Loucy (cell line): ENCODE results near the gene BRS3.

Experiments
- H2AFZ ChIP-seq: fragments of 200-600 bp; sonication (generic); 2 replicates; pipeline ENCODE4 v1.6.0; 2016; ENCODE audit warnings: antibody characterized with exemption, mild to moderate bottlenecking, low read length, moderate library complexity
- H3F3A ChIP-seq: fragments of 200-600 bp; 2 replicates; pipeline ENCODE4 v1.6.0; 2016; ENCODE audit warnings: antibody characterized with exemption, low read depth, mild to moderate bottlenecking
- H3K27me3 ChIP-seq: fragments of 200-600 bp; sonication (generic); 2 replicates; pipeline ENCODE4 v1.6.1; 2014; ENCODE audit warnings: low read length, mild to moderate bottlenecking; ENCODE audit not compliant: insufficient read depth, poor library complexity, severe bottlenecking
- H3K36me3 ChIP-seq: fragments of 200-600 bp; sonication (generic); 2 replicates; pipeline ENCODE4 v1.6.1; 2016; ENCODE audit warnings: low read length; ENCODE audit not compliant: insufficient read depth
- H3K4me1 ChIP-seq: fragments of 200-600 bp; sonication (generic); 2 replicates; pipeline ENCODE4 v1.5.1; 2014; ENCODE audit warnings: low read length, mild to moderate bottlenecking; ENCODE audit not compliant: insufficient read depth, poor library complexity, severe bottlenecking
- H3K4me2 ChIP-seq: fragments of 200-600 bp; sonication (generic); 2 replicates; pipeline ENCODE4 v1.6.0; 2014; ENCODE audit warnings: antibody characterized with exemption, low read length, low read depth, mild to moderate bottlenecking; ENCODE audit not compliant: poor library complexity, severe bottlenecking
- H3K4me3 ChIP-seq: fragments of 200-600 bp; sonication (generic); 2 replicates; pipeline ENCODE4 v1.5.1; 2014; ENCODE audit warnings: low read length, mild to moderate bottlenecking, mixed read lengths; ENCODE audit not compliant: poor library complexity, severe bottlenecking
- H3K79me2 ChIP-seq: fragments of 200-600 bp; sonication (generic); 2 replicates; pipeline ENCODE4 v1.6.1; 2014; ENCODE audit warnings: low read length; ENCODE audit not compliant: insufficient read depth
- H3K9ac ChIP-seq: fragments of 200-600 bp; sonication (generic); 2 replicates; pipeline ENCODE4 v1.6.0; 2014; ENCODE audit warnings: mild to moderate bottlenecking, low read depth, low read length, moderate library complexity; ENCODE audit not compliant: poor library complexity, severe bottlenecking
- H3K9me2 ChIP-seq: fragments of 200-600 bp; sonication (generic); replicated peaks from 2 replicates; pipeline ENCODE4 v1.6.1; 2016; ENCODE audit warnings: low read depth, low read length, mixed read lengths
- H3K9me3 ChIP-seq: fragments of 200-600 bp; sonication (generic); 2 replicates; pipeline ENCODE4 v1.6.1; 2014; ENCODE audit warnings: mild to moderate bottlenecking, antibody characterized with exemption, low read length, low read depth; ENCODE audit not compliant: insufficient read depth
- H4K20me1 ChIP-seq: fragments of 200-600 bp; sonication (generic); 2 replicates; pipeline ENCODE4 v1.6.0; 2014; ENCODE audit warnings: antibody characterized with exemption, low read length, mild to moderate bottlenecking; ENCODE audit not compliant: insufficient read depth, poor library complexity, severe bottlenecking
- EZH2phosphoT487 ChIP-seq: fragments of 200-600 bp; IDR thresholded peaks from 2 replicates; pipeline ENCODE4 v1.6.1; 2018; ENCODE audit warnings: antibody characterized with exemption, mild to moderate bottlenecking, moderate library complexity, borderline replicate concordance
- TF ChIP-seq, protein P1 (sequence below): fragments of 200-600 bp; sonication (generic); conservative IDR thresholded peaks from 2 replicates; pipeline ENCODE4 v1.5.1; 2014; ENCODE audit warnings: mild to moderate bottlenecking, antibody characterized with exemption, low read length

BRS3 gene

DNA sequence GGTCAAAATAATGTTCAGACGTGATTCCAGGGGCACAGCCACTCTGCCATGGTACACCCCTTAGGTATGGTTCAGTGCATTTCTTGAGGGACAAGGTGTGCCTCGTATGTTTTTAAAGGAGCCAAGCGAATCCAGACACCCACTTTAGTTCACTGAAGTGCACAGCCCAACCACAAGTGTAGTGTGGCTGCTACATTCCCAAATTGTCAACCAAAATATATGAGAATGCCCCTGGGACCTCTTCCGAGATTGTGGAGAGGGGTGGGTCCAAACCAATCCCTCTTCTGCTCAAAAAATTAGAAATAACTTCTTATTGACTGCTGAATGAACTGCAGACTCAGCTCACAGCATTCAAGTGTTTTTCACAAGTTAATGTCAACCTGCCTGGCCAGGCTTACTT is 7.4 kb upstream of the BRS3 start:
- Histone ChIP-seq H3K9me3 (no peaks in the 10 kb centered on the region), H3K4me3 (no peak overlapping the region), H4K20me1 (no peaks in the 10 kb centered on the region), H3F3A (no peaks in the 10 kb centered on the region), H3K9ac (no peak overlapping the region), H3K79me2 (no peaks in the 10 kb centered on the region), H3K36me3 (no peaks in the 10 kb centered on the region), H3K4me2 (no peak overlapping the region), H3K9me2 (no peaks in the 10 kb centered on the region), H3K4me1 (no peaks in the 10 kb centered on the region), H3K27me3 (no peaks in the 10 kb centered on the region), H2AFZ (no peak overlapping the region)
- TF ChIP-seq, protein P1, sequence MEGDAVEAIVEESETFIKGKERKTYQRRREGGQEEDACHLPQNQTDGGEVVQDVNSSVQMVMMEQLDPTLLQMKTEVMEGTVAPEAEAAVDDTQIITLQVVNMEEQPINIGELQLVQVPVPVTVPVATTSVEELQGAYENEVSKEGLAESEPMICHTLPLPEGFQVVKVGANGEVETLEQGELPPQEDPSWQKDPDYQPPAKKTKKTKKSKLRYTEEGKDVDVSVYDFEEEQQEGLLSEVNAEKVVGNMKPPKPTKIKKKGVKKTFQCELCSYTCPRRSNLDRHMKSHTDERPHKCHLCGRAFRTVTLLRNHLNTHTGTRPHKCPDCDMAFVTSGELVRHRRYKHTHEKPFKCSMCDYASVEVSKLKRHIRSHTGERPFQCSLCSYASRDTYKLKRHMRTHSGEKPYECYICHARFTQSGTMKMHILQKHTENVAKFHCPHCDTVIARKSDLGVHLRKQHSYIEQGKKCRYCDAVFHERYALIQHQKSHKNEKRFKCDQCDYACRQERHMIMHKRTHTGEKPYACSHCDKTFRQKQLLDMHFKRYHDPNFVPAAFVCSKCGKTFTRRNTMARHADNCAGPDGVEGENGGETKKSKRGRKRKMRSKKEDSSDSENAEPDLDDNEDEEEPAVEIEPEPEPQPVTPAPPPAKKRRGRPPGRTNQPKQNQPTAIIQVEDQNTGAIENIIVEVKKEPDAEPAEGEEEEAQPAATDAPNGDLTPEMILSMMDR, result no peak
- TF ChIP-seq EZH2phosphoT487, result no peak

DNA sequence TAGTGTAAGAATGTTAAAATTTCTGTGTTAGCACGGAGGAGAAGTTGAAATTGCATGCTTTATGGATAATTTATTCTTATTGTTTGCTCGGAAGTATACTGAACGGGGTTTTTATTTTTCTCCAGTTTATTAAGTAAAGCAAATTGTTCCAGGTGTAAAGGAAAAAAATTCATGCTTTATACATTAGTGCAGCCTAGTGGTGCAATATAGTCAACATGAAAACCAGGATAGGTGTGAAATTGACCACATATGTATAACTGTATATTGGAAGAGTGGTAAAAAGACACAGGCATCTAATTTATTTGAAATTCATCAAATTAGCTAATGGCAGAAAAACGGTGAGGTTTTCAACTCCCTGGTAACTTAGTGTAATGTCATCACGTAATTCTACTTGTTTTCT is 959 bp downstream of the BRS3 start:
- no peak overlapping the region for H2AFZ ChIP-seq
- H3K9ac ChIP-seq, result no peak overlapping the region
- no peaks in the 10 kb centered on the region for H3K79me2 ChIP-seq
- H3K4me3 ChIP-seq, result no peak overlapping the region
- H3K27me3 ChIP-seq, result no peaks in the 10 kb centered on the region
- H3K36me3 ChIP-seq, result no peaks in the 10 kb centered on the region
- no peaks in the 10 kb centered on the region for H4K20me1 ChIP-seq
- H3K4me1 ChIP-seq, result no peaks in the 10 kb centered on the region
- no peaks in the 10 kb centered on the region for H3K9me2 ChIP-seq
- no peak overlapping the region for H3K4me2 ChIP-seq
- H3F3A ChIP-seq, result no peaks in the 10 kb centered on the region
- TF ChIP-seq, protein P1, result peak; percentile 20; the same call in 1 of the 2 replicates
- TF ChIP-seq EZH2phosphoT487, result no peak
- H3K9me3 ChIP-seq, result no peaks in the 10 kb centered on the region

DNA sequence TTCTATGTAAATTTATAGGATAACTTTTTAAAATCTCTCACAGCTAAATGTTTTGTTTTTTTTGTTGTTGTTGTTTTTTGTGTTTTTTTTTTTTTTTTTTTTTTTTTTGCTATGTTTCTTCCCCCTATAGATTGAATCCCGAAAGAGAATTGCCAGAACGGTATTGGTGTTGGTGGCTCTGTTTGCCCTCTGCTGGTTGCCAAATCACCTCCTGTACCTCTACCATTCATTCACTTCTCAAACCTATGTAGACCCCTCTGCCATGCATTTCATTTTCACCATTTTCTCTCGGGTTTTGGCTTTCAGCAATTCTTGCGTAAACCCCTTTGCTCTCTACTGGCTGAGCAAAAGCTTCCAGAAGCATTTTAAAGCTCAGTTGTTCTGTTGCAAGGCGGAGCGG is 4.1 kb downstream of the BRS3 start:
- Histone ChIP-seq H3K9me3 (no peaks in the 10 kb centered on the region), H2AFZ (no peak overlapping the region), H4K20me1 (no peaks in the 10 kb centered on the region), H3K79me2 (no peaks in the 10 kb centered on the region), H3K27me3 (no peaks in the 10 kb centered on the region), H3K9me2 (no peaks in the 10 kb centered on the region), H3K4me3 (no peak overlapping the region), H3K4me1 (peaks cover 6% of the 10 kb centered on the region), H3F3A (no peaks in the 10 kb centered on the region), H3K4me2 (no peak overlapping the region), H3K9ac (no peak overlapping the region), H3K36me3 (no peaks in the 10 kb centered on the region)
- TF ChIP-seq, protein P1, result 0 out of 2 replicates have a peak, but pooled peaks have one; percentile 16
- no peak for TF ChIP-seq EZH2phosphoT487
